Endothelial cell of umbilical vein (primary cell): ENCODE results near the gene CWF19L2. TPM values are rescaled to one million over a fixed set of nuclear protein-coding genes. Genes with fewer than 3 reads are reported as not detected.

Experiments used
- BruUV-seq: library from RNA; stranded (reverse); fragments of 400-500 nt; replicated peaks from 2 replicates; lab custom pipeline; 2021; lab: Mats Ljungman, UMichigan
- CTCF ChIA-PET: fragments of 300-600, 350-600 bp; sonication (Branson Sonifier 250); formaldehyde crosslinking; loops from one replicate; lab custom pipeline; 2021; ENCODE audit warnings: antibody characterized with exemption, inconsistent platforms; lab: Charles Lee
- POLR2A ChIA-PET: fragments of 300-600, 350-600 bp; sonication (Branson Sonifier 250); formaldehyde crosslinking; loops from one replicate; lab custom pipeline; 2021; ENCODE audit warnings: antibody characterized with exemption, inconsistent platforms; lab: Charles Lee
- DNase-seq: peaks from one replicate; pipeline ENCODE4 v3.0.0-alpha.2; 2011; ENCODE audit warnings: low read depth, low spot score
- FAIRE-seq: peaks from 2 replicates; lab custom pipeline; 2011; peaks lifted over from hg19 to GRCh38; lab: Jason Lieb, UNC
- H2AFZ ChIP-seq: 2 replicates; pipeline ENCODE4 v1.6.0; 2012; ENCODE audit warnings: low read depth, low read length, control low read depth, inconsistent platforms
- H3K27ac ChIP-seq: 2 replicates; pipeline ENCODE4 v1.5.1; 2011; ENCODE audit warnings: low read depth, mild to moderate bottlenecking, control low read depth, low read length, moderate library complexity; ENCODE audit not compliant: insufficient read depth
- H3K27me3 ChIP-seq, 2 experiments: 2 replicates each; pipeline versions ENCODE4 v1.6.0 to v1.6.1; 2011; ENCODE audit warnings: low read length in 2 of 2, mixed read lengths in 1 of 2; ENCODE audit not compliant: control insufficient read depth in 2 of 2, insufficient read depth in 2 of 2
- H3K36me3 ChIP-seq, 2 experiments: 2 replicates in 1 of 2; 3 replicates in 1 of 2; pipeline ENCODE4 v1.5.1; 2011; ENCODE audit warnings: low read length in 2 of 2, mild to moderate bottlenecking in 1 of 2, moderate library complexity in 1 of 2; ENCODE audit not compliant: control insufficient read depth in 2 of 2, insufficient read depth in 2 of 2; ENCODE audit errors: extremely low read depth in 1 of 2
- H3K4me1 ChIP-seq: 3 replicates; pipeline ENCODE4 v1.5.1; 2011; ENCODE audit warnings: mild to moderate bottlenecking, low read length; ENCODE audit not compliant: control insufficient read depth, insufficient read depth; ENCODE audit errors: extremely low read depth
- H3K4me2 ChIP-seq: 2 replicates; pipeline ENCODE4 v1.6.1; 2011; ENCODE audit warnings: low read length, control low read depth, mixed read lengths; ENCODE audit not compliant: insufficient read depth
- H3K4me3 ChIP-seq, 3 experiments: fragments of 200-600 bp in 1 of 3; sonication (generic), shearing (Covaris generic) in 1 of 3; replicated peaks in 1 of 3; 2 replicates each; pipeline ENCODE4 v1.5.1; 2011 to 2016; ENCODE audit warnings: control low read depth in 3 of 3, low read length in 3 of 3, mild to moderate bottlenecking in 2 of 3, inconsistent platforms in 1 of 3, low read depth in 1 of 3, moderate library complexity in 1 of 3; ENCODE audit not compliant: insufficient read depth in 1 of 3
- H3K79me2 ChIP-seq: 2 replicates; pipeline ENCODE4 v1.6.0; 2012; ENCODE audit warnings: low read length, inconsistent platforms; ENCODE audit not compliant: control insufficient read depth, insufficient read depth
- H3K9ac ChIP-seq: replicated peaks from 2 replicates; pipeline ENCODE3; 2011; ENCODE audit warnings: low read length, control low read depth; ENCODE audit not compliant: insufficient read depth; ENCODE audit errors: extremely low read depth
- H3K9me1 ChIP-seq: replicated peaks from 3 replicates; pipeline ENCODE4 v1.6.0; 2011; ENCODE audit warnings: mild to moderate bottlenecking, low read length; ENCODE audit not compliant: control insufficient read depth, insufficient read depth; ENCODE audit errors: extremely low read depth
- H3K9me3 ChIP-seq: replicated peaks from 2 replicates; pipeline ENCODE4 v1.5.1; 2012; ENCODE audit warnings: low read length, inconsistent platforms; ENCODE audit not compliant: control insufficient read depth, insufficient read depth
- H4K20me1 ChIP-seq: replicated peaks from 2 replicates; pipeline ENCODE3; 2011; ENCODE audit warnings: mild to moderate bottlenecking, low read length; ENCODE audit not compliant: control insufficient read depth, insufficient read depth; ENCODE audit errors: extremely low read depth
- CTCF ChIP-seq, 2 donors: IDR thresholded peaks; 1 replicate in 1 of 2; 2 replicates in 1 of 2; pipeline ENCODE4 v1.5.1; 2011; ENCODE audit warnings: low read length in 2 of 2, mild to moderate bottlenecking in 2 of 2, moderate library complexity in 2 of 2, control low read depth in 1 of 2, inconsistent platforms in 1 of 2, low read depth in 1 of 2; ENCODE audit not compliant: insufficient read depth in 1 of 2; ENCODE audit errors: extremely low read depth in 1 of 2
- EZH2 ChIP-seq: IDR thresholded peaks from 2 replicates; pipeline ENCODE4 v1.6.1; 2012; ENCODE audit warnings: borderline replicate concordance, low read depth, mild to moderate bottlenecking, moderate library complexity, low read length, inconsistent platforms; ENCODE audit not compliant: severe bottlenecking
- FOS ChIP-seq: IDR thresholded peaks from 2 replicates; pipeline ENCODE4 v1.6.1; 2011; ENCODE audit warnings: mild to moderate bottlenecking, low read length, moderate library complexity, borderline replicate concordance; ENCODE audit not compliant: insufficient read depth
- GATA2 ChIP-seq: IDR thresholded peaks from 2 replicates; pipeline ENCODE4 v1.7.0; 2011; ENCODE audit warnings: low read depth, mild to moderate bottlenecking, moderate library complexity, mixed read lengths, low read length; ENCODE audit not compliant: insufficient read length, insufficient read depth
- JUN ChIP-seq: IDR thresholded peaks from 2 replicates; pipeline ENCODE4 v1.6.1; 2011; ENCODE audit warnings: borderline replicate concordance, low read depth; ENCODE audit not compliant: insufficient read length, insufficient read depth
- MAX ChIP-seq: IDR thresholded peaks from 2 replicates; pipeline ENCODE4 v1.6.1; 2011; ENCODE audit not compliant: insufficient read depth, insufficient read length
- MYC ChIP-seq: IDR thresholded peaks from one replicate; pipeline ENCODE4 v1.6.1; 2011; ENCODE audit warnings: mild to moderate bottlenecking, low read depth, low read length
- POLR2A ChIP-seq: IDR thresholded peaks from 2 replicates; pipeline ENCODE4 v1.6.1; 2012; ENCODE audit warnings: low read depth, mild to moderate bottlenecking, control low read depth, low read length
- POLR2AphosphoS5 ChIP-seq: IDR thresholded peaks from 2 replicates; pipeline ENCODE4 v1.6.1; 2012; ENCODE audit warnings: low read depth, mild to moderate bottlenecking, control low read depth, low read length, moderate library complexity; ENCODE audit not compliant: insufficient read depth
- dilution Hi-C: fragments of 300-500 bp; cut with MboI; formaldehyde crosslinking; loops from one replicate; pipeline ENCODE4 v1.15.0; 2019; ENCODE audit warnings: low sequenced_read_pairs; ENCODE audit not compliant: extremely low pct_ligation_motif_present
- intact Hi-C: fragments of 100-400 bp; cut with micrococcal nuclease; formaldehyde crosslinking; loops from one replicate; pipeline ENCODE4 v1.10.0; 2022
- polyA plus RNA-seq, 4 experiments: library from polyadenylated mRNA; depleted of rRNA in 3 of 4; stranded (reverse) in 3 of 4; unstranded in 1 of 4; fragments of >200 nt; gene quantifications; 2 replicates each; pipeline versions ENCODE4 v1.2.1 to v1.2.3, GENCODE V29; 2011 to 2012; ENCODE audit warnings: missing spikeins in 1 of 4
- total RNA-seq: library from RNA; stranded (reverse); gene quantifications from 2 replicates; pipeline ENCODE4 v1.2.3, GENCODE V29; 2021

The CWF19L2 gene
- total and polyA plus RNA-seq, 2 donors (not counting 3 experiments of a cell fraction or from before 2014, with no cell fraction given): 1.4 to 11.8 TPM

GRCh38 chr11:107504981-107505380 lies 47.4 kb upstream of the CWF19L2 start:
- BruUV-seq: no TSS peak
- FAIRE-seq (no peak), DNase-seq (no peak)
- ChIA-PET POLR2A (no interaction called here), CTCF (no interaction called here)
- intact Hi-C loops (no loop called here), dilution Hi-C loops (no loop called here)
- TF ChIP-seq MYC: no peak
- no peak for TF ChIP-seq MAX
- TF ChIP-seq FOS: no peak
- no peak for TF ChIP-seq JUN
- no peak for TF ChIP-seq POLR2A
- TF ChIP-seq POLR2AphosphoS5: no peak
- TF ChIP-seq EZH2: no peak
- TF ChIP-seq CTCF (IDR thresholded peaks at IDR 0.05; ENCODE audit: extremely low read depth in 1 of 2, insufficient read depth in 1 of 2, low read depth in 1 of 2, low read length in 2 of 2): no peak
- no peak for TF ChIP-seq GATA2
- no peak overlapping the region for H3K9ac ChIP-seq
- H3K9me1 ChIP-seq: no peaks in the 10 kb centered on the region
- H4K20me1 ChIP-seq: no peaks in the 10 kb centered on the region
- no peak overlapping the region for H3K27ac ChIP-seq
- no peaks in the 10 kb centered on the region for H3K36me3 ChIP-seq
- no peaks in the 10 kb centered on the region for H3K27me3 ChIP-seq
- H3K4me1 ChIP-seq: no peaks in the 10 kb centered on the region
- no peaks in the 10 kb centered on the region for H3K9me3 ChIP-seq
- H3K4me2 ChIP-seq: no peak overlapping the region
- no peak overlapping the region for H2AFZ ChIP-seq
- H3K79me2 ChIP-seq: no peaks in the 10 kb centered on the region
- no peak overlapping the region for H3K4me3 ChIP-seq
